IPS-11a (cell line): ENCODE data around the gene TMEM184B.

Experiments used
- H3K4me3 ChIP-seq: one replicate; pipeline ENCODE4 v1.5.1; 2013; ENCODE audit warnings: low read depth, low read length, control low read depth

The TMEM184B gene

GRCh38 chr22:38282397-38282796 is 9.6 kb upstream of the TMEM184B start:
- no peak overlapping the region for H3K4me3 ChIP-seq

- H3K4me3 ChIP-seq, result no peak overlapping the region
Observed at GRCh38 chr22:38276166-38276565, 3.4 kb upstream of the TMEM184B start.

DNA sequence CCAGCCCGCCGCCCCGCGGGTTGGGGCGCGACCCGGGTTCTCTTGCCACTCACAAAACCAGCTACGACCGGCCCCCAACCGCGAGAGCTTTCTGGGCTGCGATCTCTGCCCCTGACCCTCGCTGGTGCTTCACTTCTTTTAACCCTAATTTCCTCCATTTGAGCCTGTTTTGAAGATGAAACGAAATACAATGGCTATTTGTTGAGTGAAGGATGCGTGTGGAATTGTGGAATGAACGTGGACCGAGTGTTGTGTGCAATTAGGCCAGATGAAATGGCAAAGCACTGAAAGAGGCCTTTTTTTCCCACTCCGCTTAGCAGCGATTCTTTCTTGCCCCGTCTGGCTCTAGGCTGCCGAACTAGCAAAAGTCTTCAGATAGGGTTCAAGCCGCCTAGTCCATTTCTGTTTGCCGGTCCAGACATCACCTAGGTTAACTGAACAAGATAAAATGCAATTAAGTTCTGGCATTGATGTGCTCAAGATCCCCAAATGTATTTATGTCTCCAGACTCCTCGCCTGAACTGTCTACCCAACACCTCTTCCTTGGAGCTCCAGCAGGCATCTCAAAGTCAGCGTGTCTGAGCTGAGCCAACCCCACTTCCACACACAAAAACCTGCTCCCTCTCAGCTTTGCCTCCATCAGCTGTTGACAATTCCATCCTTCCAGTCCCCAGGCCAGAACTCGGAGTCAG is 471 bp upstream of the TMEM184B start:
- peak overlapping the region; percentile 54 for H3K4me3 ChIP-seq

GRCh38 chr22:38271927-38272372 is 860 bp downstream of the TMEM184B start:
- peak overlapping the region; percentile 77 for H3K4me3 ChIP-seq

DNA sequence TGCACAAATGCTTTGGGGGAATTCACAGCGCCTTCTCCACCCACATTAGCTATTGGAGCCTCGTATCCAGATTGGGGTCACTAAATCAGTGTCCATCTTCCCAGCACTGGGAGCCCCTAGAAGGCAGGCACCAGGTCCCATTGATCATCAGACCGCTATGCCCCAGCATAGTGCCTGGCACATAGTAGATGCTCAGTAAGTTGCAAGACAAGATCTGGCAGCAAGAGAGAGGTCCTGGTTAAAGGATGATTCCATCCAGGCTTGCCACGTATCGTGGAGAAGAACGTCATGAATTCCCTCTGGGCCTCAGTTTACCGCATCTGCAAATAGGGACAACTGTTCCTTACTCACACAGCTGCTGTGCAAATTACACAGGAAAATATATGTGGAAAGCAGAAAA is 1.7 kb downstream of the TMEM184B start:
- no peak overlapping the region for H3K4me3 ChIP-seq

DNA sequence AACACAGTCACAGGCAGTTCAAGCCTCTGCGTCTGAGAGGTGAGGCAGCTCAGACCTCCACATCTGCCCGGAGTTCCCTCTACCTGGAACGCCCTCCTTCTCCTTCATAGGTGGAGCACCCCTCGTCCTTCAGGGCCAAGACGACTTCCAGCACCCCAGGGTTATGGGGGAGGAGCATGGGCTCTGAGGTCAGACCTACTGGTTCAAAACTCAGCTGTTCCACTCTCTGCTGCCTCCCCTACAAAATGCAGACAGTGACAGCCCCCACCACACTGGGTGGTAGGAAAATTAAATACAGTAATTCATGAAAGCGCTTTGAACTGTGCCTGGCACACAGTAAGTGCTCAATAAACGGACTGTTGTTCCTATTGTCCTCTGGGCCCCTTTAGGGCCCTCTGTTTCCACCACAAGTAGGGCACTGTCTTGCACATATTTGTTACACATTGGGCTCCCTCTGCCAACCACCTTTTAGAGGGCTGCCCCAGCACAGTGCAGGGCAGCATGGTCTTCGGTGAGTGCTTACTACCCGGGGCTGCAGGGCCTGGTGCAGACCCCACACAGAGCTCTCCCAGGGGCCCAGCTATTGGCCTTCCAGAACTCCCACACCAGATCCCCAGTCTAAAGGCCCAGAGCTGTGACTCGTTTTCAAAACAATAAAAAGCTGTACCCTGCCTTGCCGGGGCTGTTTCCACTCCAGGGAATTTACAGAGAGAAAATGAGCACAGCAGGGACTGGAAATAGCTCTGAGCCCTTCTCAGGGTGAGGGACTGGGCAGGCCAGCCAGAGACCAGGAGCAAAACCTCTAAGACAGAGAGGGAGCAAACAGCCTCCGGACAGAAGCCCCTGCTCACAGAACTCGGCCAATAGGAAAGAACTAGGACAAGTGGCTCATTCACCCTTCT is 2.5 kb downstream of the TMEM184B start:
- H3K4me3 ChIP-seq, result no peak overlapping the region

- H3K4me3 ChIP-seq, result no peak overlapping the region
Observed at GRCh38 chr22:38269466-38269865, 3.3 kb downstream of the TMEM184B start.

DNA sequence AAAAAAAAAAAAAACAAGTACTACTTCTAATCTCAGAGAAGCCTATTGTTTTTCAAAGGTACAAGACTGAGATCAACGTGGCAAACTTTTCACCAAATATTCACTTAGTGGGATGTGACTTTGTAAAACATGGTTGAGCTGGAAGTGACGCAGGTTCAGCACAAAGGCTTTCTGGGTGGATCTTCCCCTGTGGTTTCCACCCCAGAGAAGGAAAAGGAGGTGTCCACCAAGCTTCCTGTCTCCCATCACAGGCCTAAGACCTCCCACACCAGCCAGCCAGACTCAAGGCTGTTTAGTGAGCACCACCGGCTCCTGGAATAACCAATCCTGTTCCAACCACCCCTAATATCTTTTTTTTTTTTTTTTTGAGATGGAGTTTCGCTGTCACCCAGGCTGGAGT is 5.7 kb downstream of the TMEM184B start:
- H3K4me3 ChIP-seq, result no peak overlapping the region

DNA sequence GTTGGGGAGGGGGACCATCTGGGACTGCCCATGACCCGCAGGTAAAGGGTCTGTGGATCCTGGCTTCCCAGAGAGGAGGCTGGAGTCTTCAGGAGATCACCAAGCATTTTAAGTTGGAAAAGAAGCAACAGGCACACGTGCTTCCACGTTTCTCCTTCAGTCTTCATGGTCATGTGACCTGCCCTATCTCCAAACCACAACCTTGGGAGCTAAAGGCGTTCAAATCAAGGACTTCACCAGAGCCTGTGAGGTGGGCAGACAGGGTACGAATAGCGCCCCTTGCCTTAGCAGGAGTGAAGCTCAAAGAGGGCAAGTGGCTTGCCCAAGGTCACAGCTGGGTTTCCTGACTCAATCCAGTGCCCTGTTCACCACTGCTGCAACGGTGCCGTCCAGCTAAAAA is 6.7 kb downstream of the TMEM184B start:
- H3K4me3 ChIP-seq, result no peak overlapping the region

DNA sequence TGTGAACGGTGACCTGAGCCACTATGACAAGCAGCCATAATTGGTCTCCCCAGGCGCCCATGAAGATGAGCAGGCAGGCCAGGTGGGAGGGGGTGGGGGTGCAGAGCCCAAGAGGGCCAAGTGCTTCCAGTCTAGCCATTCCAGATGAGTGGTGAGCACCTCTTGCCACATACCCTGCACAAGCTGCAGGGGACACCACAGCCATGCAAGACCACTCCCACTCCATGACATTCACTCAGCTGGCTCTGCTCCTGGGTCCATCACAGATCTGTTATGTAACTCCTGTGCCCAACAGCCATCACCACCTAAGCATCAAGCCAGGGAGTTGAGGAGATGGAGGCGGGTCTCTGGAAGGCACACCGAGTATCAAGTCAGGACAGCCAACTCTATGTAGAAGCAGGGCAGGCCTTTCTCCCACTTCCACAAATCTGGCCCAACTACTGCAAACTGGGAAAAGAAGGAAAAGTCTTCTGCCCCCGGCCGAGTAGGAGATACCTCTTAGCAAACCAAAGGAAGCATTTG is 8.4 kb downstream of the TMEM184B start:
- no peak overlapping the region for H3K4me3 ChIP-seq

- H3K4me3 ChIP-seq, result no peak overlapping the region
Observed at GRCh38 chr22:38262051-38262795, 10.6 kb downstream of the TMEM184B start.

DNA sequence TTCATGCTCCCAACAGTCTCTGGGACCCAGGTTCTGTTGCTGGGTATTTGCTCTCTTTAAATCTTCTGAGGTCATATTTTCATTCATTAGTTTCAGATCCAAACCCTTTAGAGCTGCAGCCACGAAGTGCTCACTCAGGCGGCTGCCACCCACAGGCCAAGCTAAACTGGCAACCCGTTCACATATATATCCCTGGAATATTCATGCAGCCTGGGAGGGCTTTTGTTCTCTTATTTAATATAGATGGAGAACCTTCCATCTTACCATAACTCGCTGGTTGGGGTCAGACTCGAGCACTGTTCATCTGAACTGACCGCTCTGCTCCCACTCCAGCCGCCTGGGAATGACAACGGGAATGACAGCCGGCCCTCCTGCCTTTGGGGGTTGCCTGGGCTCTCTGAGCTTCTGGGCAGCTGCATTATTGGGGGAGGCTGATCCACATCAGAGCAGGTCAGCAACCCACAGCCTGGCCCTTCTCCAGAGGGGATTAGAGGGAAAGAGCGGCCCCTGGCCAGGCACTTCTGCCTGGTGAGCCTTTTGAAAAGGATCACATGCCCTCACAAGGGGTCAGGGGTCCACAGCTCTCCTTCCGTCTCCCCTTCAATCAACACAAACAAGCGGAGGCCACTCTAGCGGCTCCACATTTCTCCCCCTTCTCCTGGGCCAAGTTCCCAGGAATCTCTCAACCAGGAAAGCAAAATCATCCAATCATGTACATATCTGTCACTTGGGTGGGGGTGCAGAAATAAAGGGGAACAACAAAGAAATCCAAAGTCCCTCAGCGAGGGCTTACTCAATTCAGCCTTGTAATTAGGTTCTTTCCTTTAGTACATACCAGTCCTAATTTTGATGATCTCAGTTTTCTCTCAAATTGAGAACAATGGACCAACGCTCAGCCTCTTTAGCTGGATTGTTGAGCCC is 11.8 kb downstream of the TMEM184B start:
- no peak overlapping the region for H3K4me3 ChIP-seq

- no peak overlapping the region for H3K4me3 ChIP-seq
Observed at GRCh38 chr22:38259370-38259769, 13.4 kb downstream of the TMEM184B start.

GRCh38 chr22:38258895-38259294 is 13.9 kb downstream of the TMEM184B start:
- H3K4me3 ChIP-seq, result no peak overlapping the region

DNA sequence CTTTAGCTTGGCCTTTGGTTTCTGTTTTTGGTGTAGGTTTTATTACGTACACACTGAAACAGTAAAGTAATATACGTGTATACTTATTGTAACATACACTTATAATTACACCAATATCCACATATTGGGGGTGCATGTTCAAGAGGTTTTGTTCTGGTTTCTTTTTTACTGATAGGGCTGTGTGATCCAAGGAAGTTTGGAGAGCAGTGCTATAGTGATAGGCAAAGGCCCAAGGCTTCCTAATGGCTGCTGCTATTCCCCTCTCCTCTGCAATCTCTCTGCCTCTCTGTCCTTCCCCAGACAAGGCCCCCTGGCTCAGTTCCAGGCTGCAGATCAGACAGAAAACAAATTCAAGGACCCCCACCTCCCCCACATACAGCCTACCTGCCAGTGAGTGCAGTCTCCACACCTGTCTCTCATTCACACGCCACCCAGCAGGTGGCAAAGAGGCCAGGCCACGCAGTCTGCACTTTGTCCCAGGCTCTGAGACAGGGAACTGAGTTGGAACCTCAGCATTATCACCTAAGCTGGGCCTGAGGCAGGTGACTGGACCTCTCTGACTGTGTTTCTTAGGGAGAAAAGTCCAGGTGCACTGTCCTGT is 15.1 kb downstream of the TMEM184B start:
- H3K4me3 ChIP-seq, result no peak overlapping the region

GRCh38 chr22:38257181-38257580 is 15.6 kb downstream of the TMEM184B start:
- no peak overlapping the region for H3K4me3 ChIP-seq

GRCh38 chr22:38255697-38256096 is 17.1 kb downstream of the TMEM184B start:
- H3K4me3 ChIP-seq, result no peak overlapping the region

- H3K4me3 ChIP-seq, result no peak overlapping the region
Observed at GRCh38 chr22:38251341-38251692, 21.5 kb downstream of the TMEM184B start.

DNA sequence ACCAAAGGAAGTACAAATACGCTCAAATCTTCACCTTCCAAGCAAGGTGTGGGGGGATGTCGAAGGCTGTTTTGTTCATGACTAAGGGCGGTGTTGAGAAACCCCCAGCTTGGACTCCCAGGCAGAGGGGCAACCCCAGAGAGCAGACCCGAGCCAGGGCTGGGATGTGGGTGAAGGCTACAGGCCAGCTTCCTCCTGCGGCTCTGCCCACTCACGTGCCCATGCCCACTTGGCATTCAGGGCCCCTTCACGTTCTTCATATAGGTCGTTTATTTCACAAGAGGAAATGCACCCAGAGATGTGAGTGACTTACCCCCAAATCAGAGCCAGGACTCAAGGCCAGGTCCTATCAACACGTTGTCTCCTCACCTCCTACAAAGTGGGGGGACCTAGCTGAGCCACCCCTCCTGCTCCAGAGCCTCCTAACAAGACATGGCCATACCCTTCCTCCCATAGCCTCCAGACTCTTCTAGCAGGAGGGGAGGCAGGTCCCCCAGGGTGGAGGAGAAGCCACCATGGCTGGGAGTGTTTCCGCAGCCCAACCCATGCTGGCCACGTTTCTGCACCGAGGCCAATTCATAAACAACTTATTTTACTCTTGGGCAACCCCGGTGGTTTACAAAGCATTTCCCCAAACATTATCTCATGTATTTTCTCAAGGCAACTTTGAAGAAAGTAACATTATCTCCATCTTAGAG is 22.0 kb downstream of the TMEM184B start:
- no peak overlapping the region for H3K4me3 ChIP-seq
